ENCODE results near the gene DHX8. TPM values are rescaled to one million over a fixed set of nuclear protein-coding genes. Genes with fewer than 3 reads are reported as not detected.

The DHX8 gene
- polyA plus RNA-seq, 3 donors, result 21.8 to 35.6 (median 26.5) TPM

DNA sequence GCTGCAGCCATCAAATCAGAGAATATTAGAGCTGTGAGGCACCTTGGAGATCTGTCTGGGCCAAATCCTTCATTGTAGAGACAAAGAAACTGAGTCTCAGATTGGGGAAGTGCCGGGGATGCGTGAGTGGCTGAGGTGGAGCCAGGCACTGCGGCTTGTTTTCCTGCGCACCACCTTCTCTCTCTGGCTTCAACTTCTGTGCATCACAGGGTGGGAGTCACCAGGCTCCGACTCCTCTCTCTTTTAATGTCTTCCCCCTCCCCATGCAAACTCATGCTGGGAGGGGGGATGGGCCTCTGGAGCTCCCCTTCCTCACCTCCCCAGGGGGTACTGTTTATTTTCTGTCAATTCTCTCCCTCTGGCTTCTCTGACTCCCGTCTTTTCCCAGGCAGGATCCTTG is 71.1 kb downstream of the DHX8 start:
- H3K4me1 ChIP-seq (ENCODE audit: control insufficient read depth in 1 of 2, insufficient read depth in 2 of 2, low read length in 2 of 2), result peaks cover 18 to 23% of the 10 kb centered on the region in 2 donors
- H3K79me2 ChIP-seq (ENCODE audit: insufficient read depth, low read length), result no peaks in the 10 kb centered on the region
- H3K27me3 ChIP-seq (ENCODE audit: control insufficient read depth in 2 of 2, insufficient read depth in 2 of 2, low read length in 2 of 2), result peaks cover 12 to 27% of the 10 kb centered on the region in 2 donors
- Mint-ChIP-seq H3K36me3 (no peaks in the 10 kb centered on the region), H3K4me3 (peak overlapping the region in 1 of 2 donors; percentile 46), H3K27me3 (ENCODE audit: low read depth in 3 of 3) (peaks cover 38 to 52% (median 41%) of the 10 kb centered on the region in 3 donors), H3K4me1 (peaks cover 21% of the 10 kb centered on the region), H3K27ac (peak overlapping the region in 1 of 7 donors; percentile 57), H3K9me3 (peaks cover 0 to 2% (median 0%) of the 10 kb centered on the region in 7 donors)
- no peak overlapping the region for H2AFZ ChIP-seq (ENCODE audit: insufficient read depth, low read depth, low read length, poor library complexity, severe bottlenecking)
- H3K4me2 ChIP-seq (replicated peaks; ENCODE audit: extremely low read depth, low read length, poor library complexity, severe bottlenecking), result no peak overlapping the region
- H4K20me1 ChIP-seq (ENCODE audit: insufficient read depth, low read length), result no peaks in the 10 kb centered on the region
- DNase-seq, result no peak
- intact Hi-C loops (cut with micrococcal nuclease), result no loop called here
- no peaks in the 10 kb centered on the region for H3K36me3 ChIP-seq (replicated peaks in 1 of 2; ENCODE audit: control insufficient read depth in 1 of 2, insufficient read depth in 2 of 2, low read length in 2 of 2)
- 17% methylated on average over 2 of the region's 6 CpGs for WGBS (ENCODE audit: insufficient coverage)
- no peak overlapping the region for H3K27ac ChIP-seq (ENCODE audit: low read depth in 1 of 2, low read length in 2 of 2)
- H3K9ac ChIP-seq (ENCODE audit: insufficient read depth, low read length, poor library complexity, severe bottlenecking), result no peak overlapping the region
- H3K9me3 ChIP-seq (replicated peaks in 1 of 2; ENCODE audit: control insufficient read depth in 1 of 2, insufficient read depth in 1 of 2, low read length in 2 of 2), result no peaks in the 10 kb centered on the region
- TF ChIP-seq, protein P1, sequence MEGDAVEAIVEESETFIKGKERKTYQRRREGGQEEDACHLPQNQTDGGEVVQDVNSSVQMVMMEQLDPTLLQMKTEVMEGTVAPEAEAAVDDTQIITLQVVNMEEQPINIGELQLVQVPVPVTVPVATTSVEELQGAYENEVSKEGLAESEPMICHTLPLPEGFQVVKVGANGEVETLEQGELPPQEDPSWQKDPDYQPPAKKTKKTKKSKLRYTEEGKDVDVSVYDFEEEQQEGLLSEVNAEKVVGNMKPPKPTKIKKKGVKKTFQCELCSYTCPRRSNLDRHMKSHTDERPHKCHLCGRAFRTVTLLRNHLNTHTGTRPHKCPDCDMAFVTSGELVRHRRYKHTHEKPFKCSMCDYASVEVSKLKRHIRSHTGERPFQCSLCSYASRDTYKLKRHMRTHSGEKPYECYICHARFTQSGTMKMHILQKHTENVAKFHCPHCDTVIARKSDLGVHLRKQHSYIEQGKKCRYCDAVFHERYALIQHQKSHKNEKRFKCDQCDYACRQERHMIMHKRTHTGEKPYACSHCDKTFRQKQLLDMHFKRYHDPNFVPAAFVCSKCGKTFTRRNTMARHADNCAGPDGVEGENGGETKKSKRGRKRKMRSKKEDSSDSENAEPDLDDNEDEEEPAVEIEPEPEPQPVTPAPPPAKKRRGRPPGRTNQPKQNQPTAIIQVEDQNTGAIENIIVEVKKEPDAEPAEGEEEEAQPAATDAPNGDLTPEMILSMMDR (IDR thresholded peaks at IDR 0.05), result no peak
- H3K4me3 ChIP-seq (replicated peaks in 1 of 3; ENCODE audit: low read depth in 2 of 3, low read length in 3 of 3), result no peak overlapping the region

DNA sequence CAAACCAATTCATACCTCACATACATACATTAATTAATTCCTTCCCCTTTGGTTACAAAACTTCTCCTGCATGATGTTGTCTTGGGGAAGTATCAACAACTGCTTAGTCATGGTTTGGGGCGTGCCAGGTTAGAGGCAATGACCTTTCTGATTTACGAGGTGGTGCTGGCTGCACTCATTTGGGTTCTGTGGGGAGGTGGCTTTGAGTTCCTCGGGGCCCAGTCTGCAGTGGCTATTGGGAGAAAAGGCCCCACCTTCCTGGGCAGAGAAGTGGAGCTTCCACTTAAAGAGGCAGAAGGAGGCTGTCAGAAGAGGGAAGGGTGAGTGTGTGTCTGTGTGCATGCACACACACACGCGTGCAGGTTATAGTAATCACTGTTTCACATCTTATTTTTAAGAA is 72.5 kb downstream of the DHX8 start:
- Histone ChIP-seq H2AFZ (ENCODE audit: insufficient read depth, low read depth, low read length, poor library complexity, severe bottlenecking) (no peak overlapping the region), H3K9me3 (replicated peaks in 1 of 2; ENCODE audit: control insufficient read depth in 1 of 2, insufficient read depth in 1 of 2, low read length in 2 of 2) (no peaks in the 10 kb centered on the region), H3K4me1 (ENCODE audit: control insufficient read depth in 1 of 2, insufficient read depth in 2 of 2, low read length in 2 of 2) (peaks cover 18 to 23% of the 10 kb centered on the region in 2 donors), H3K27ac (ENCODE audit: low read depth in 1 of 2, low read length in 2 of 2) (no peak overlapping the region), H3K4me3 (replicated peaks in 1 of 3; ENCODE audit: low read depth in 2 of 3, low read length in 3 of 3) (peak overlapping the region in 1 of 3 experiments; percentile 37), H3K9ac (ENCODE audit: insufficient read depth, low read length, poor library complexity, severe bottlenecking) (no peak overlapping the region), H4K20me1 (ENCODE audit: insufficient read depth, low read length) (no peaks in the 10 kb centered on the region), H3K27me3 (ENCODE audit: control insufficient read depth in 2 of 2, insufficient read depth in 2 of 2, low read length in 2 of 2) (peaks cover 12 to 27% of the 10 kb centered on the region in 2 donors), H3K79me2 (ENCODE audit: insufficient read depth, low read length) (no peaks in the 10 kb centered on the region), H3K4me2 (replicated peaks; ENCODE audit: extremely low read depth, low read length, poor library complexity, severe bottlenecking) (peak overlapping the region; percentile 43), H3K36me3 (replicated peaks in 1 of 2; ENCODE audit: control insufficient read depth in 1 of 2, insufficient read depth in 2 of 2, low read length in 2 of 2) (no peaks in the 10 kb centered on the region)
- peak overlapping the region in 6 of 7 donors; percentile 71 to 94 (median 87) for H3K27ac Mint-ChIP-seq
- peaks cover 35 to 48% (median 40%) of the 10 kb centered on the region in 3 donors for H3K27me3 Mint-ChIP-seq (ENCODE audit: low read depth in 3 of 3)
- TF ChIP-seq, protein P1 (IDR thresholded peaks at IDR 0.05), result no peak
- peak overlapping the region in 1 of 2 donors; percentile 90 for H3K4me3 Mint-ChIP-seq
- WGBS (ENCODE audit: insufficient coverage), result 0% methylated on average over 3 of the region's 5 CpGs
- peaks cover 0 to 2% (median 0%) of the 10 kb centered on the region in 7 donors for H3K9me3 Mint-ChIP-seq
- no peaks in the 10 kb centered on the region for H3K36me3 Mint-ChIP-seq
- intact Hi-C loops (cut with micrococcal nuclease), result no loop called here
- H3K4me1 Mint-ChIP-seq, result peaks cover 19% of the 10 kb centered on the region
- peak; percentile 82 to 87 (median 85) for DNase-seq
